Skin epidermis (tissue), 12 donors: ENCODE results near the gene GP1BB.
A peak's percentile ranks its signal among the peaks of the same experiment; 100 is the strongest.

Experiments used
- H3K27ac ChIP-seq, 21 experiments: fragments of 200-600 bp; sonication (generic) in 11 of 21; one replicate each; pipeline ENCODE4 v1.5.0; 2020; ENCODE audit warnings: mild to moderate bottlenecking in 3 of 21, inconsistent platforms in 2 of 21, moderate library complexity in 2 of 21
- H3K4me3 ChIP-seq, 7 experiments: fragments of 200-600 bp; sonication (generic) in 2 of 7; one replicate each; pipeline ENCODE4 v1.5.0; 2020; ENCODE audit warnings: inconsistent platforms in 2 of 7, mild to moderate bottlenecking in 2 of 7, moderate library complexity in 1 of 7

Gene GP1BB

GRCh38 chr22:19760951-19761724, 37.8 kb downstream of the GP1BB start:
- H3K4me3 ChIP-seq, result peak overlapping the region; percentile 25 to 49 (median 35)
- peak overlapping the region in 18 of 21 experiments; percentile 39 to 87 (median 64) for H3K27ac ChIP-seq

- Histone ChIP-seq H3K4me3 (peak overlapping the region; percentile 25 to 49 (median 35)), H3K27ac (peak overlapping the region in 19 of 21 experiments; percentile 8 to 87 (median 62))
These were observed 38.6 kb downstream of the GP1BB start for GRCh38 chr22:19761725-19762567.

- Histone ChIP-seq H3K27ac (peak overlapping the region in 15 of 21 experiments; percentile 5 to 87 (median 63)), H3K4me3 (peak overlapping the region in 6 of 7 experiments; percentile 25 to 49 (median 36))
These were observed 39.5 kb downstream of the GP1BB start for GRCh38 chr22:19762568-19763457.

- peak overlapping the region in 4 of 21 experiments; percentile 5 to 87 (median 62) for H3K27ac ChIP-seq
- peak overlapping the region in 3 of 7 experiments; percentile 5 to 49 (median 38) for H3K4me3 ChIP-seq
These were observed 40.3 kb downstream of the GP1BB start for GRCh38 chr22:19763458-19764298.

GRCh38 chr22:19764299-19764593, 40.9 kb downstream of the GP1BB start:
- H3K27ac ChIP-seq, result peak overlapping the region in 2 of 21 experiments; percentile 75 to 87

GRCh38 chr22:19764636-19765476, 41.5 kb downstream of the GP1BB start:
- peak overlapping the region in 13 of 21 experiments; percentile 32 to 87 (median 67) for H3K27ac ChIP-seq
- peak overlapping the region in 4 of 7 experiments; percentile 26 to 48 (median 38) for H3K4me3 ChIP-seq

More at GRCh38 chr22:19764299-19764593, 40.9 kb downstream of the GP1BB start:
- peak overlapping the region in 2 of 7 experiments; percentile 38 to 49 for H3K4me3 ChIP-seq

GRCh38 chr22:19765477-19766239, 42.3 kb downstream of the GP1BB start:
- H3K4me3 ChIP-seq, result peak overlapping the region; percentile 18 to 48 (median 40)
- H3K27ac ChIP-seq, result peak overlapping the region in 18 of 21 experiments; percentile 18 to 87 (median 66)

- Histone ChIP-seq H3K4me3 (peak overlapping the region; percentile 24 to 48 (median 40)), H3K27ac (peak overlapping the region in 19 of 21 experiments; percentile 15 to 87 (median 61))
These were observed 42.8 kb downstream of the GP1BB start for GRCh38 chr22:19766240-19766510.

- H3K4me3 ChIP-seq, result peak overlapping the region; percentile 24 to 48 (median 40)
- H3K27ac ChIP-seq, result peak overlapping the region; percentile 15 to 87 (median 47)
These were observed 43.4 kb downstream of the GP1BB start for GRCh38 chr22:19766511-19767426.

GRCh38 chr22:19767427-19768341, 44.3 kb downstream of the GP1BB start:
- peak overlapping the region in 12 of 21 experiments; percentile 8 to 87 (median 69) for H3K27ac ChIP-seq

GRCh38 chr22:19769393-19769715, 46.0 kb downstream of the GP1BB start:
- Histone ChIP-seq H3K4me3 (no peak overlapping the region), H3K27ac (peak overlapping the region in 1 of 21 experiments; percentile 2)

More at GRCh38 chr22:19767427-19768341, 44.3 kb downstream of the GP1BB start:
- H3K4me3 ChIP-seq, result peak overlapping the region in 5 of 7 experiments; percentile 27 to 48 (median 40)

- Histone ChIP-seq H3K27ac (peak overlapping the region in 1 of 21 experiments; percentile 15), H3K4me3 (no peak overlapping the region)
These were observed 47.2 kb downstream of the GP1BB start for GRCh38 chr22:19770349-19771220.

GRCh38 chr22:19772422-19772672, 49.0 kb downstream of the GP1BB start:
- Histone ChIP-seq H3K4me3 (no peak overlapping the region), H3K27ac (no peak overlapping the region)
